Uterus (tissue), 2 donors: Measurements from ENCODE around the gene IGF1R.

Experiments
- POLR2A ChIP-seq, 2 donors: fragments of 450-650 bp; IDR thresholded peaks; one replicate each; pipeline ENCODE4 v1.6.1; 2016; ENCODE audit warnings: antibody characterized with exemption in 2 of 2, mild to moderate bottlenecking in 1 of 2, moderate library complexity in 1 of 2
- TF ChIP-seq, protein P1 (sequence below), 4 experiments: fragments of 200-600 bp in 2 of 4; fragments of 450-650 bp in 2 of 4; sonication (generic) in 2 of 4; IDR thresholded peaks; one replicate each; pipeline ENCODE4 v1.5.1; 2016 to 2019; ENCODE audit warnings: antibody characterized with exemption in 4 of 4, mild to moderate bottlenecking in 2 of 4, moderate library complexity in 1 of 4

DNA sequence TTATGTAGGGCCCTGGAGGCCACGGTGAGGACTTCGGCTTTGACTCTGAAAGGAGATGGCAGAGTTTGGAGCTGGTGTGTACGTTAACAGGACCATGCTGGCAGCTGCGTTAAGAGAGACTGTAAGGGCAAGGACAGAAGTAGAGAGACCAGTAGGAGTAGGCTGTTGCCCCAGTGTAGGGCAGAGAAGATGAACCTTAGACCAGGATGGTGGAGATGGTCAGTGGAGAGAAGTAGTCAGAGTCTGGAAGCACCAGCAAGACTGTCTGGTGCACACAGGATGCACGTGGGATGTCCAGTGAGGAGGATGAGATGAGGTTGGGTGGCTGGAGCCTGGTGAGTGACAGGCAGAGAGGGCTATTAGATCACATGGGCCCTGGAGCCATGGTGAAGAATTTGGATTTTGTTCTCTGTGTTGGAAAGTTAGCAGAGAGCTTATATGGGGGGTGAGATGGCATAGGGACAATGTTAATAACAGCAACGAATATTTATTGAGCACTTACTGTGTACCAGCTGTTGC lies 150.1 kb downstream of the IGF1R start:
- TF ChIP-seq, protein P1, sequence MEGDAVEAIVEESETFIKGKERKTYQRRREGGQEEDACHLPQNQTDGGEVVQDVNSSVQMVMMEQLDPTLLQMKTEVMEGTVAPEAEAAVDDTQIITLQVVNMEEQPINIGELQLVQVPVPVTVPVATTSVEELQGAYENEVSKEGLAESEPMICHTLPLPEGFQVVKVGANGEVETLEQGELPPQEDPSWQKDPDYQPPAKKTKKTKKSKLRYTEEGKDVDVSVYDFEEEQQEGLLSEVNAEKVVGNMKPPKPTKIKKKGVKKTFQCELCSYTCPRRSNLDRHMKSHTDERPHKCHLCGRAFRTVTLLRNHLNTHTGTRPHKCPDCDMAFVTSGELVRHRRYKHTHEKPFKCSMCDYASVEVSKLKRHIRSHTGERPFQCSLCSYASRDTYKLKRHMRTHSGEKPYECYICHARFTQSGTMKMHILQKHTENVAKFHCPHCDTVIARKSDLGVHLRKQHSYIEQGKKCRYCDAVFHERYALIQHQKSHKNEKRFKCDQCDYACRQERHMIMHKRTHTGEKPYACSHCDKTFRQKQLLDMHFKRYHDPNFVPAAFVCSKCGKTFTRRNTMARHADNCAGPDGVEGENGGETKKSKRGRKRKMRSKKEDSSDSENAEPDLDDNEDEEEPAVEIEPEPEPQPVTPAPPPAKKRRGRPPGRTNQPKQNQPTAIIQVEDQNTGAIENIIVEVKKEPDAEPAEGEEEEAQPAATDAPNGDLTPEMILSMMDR (IDR thresholded peaks at IDR 0.05), result no peak
- TF ChIP-seq POLR2A (IDR thresholded peaks at IDR 0.05), result no peak
